ENCODE results near the gene SERTAD2.

The SERTAD2 gene

DNA sequence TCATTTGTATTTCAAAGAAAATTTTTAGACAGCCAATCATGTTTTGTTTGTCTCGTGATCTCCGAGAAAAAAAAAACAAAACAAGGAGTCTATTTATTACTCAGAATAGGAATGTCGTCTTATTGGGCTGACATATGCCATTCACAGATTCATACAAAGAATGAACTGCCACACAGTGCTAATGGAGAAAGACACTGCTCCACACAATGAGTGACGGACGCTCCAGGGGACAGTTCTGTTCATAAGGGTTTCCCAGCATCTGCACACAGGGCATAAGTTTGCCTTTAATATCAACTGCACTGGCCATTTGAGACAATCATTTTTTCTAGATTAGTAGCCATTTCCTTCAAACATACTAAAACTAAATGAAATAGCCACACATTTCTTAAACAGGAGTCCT is 3.4 kb downstream of the SERTAD2 start:
- Histone ChIP-seq H3K9ac (ENCODE audit: low read depth in 1 of 2, low read length in 2 of 2) (no peak overlapping the region), H3K4me3 (ENCODE audit: low read length in 2 of 2) (peak overlapping the region in 1 of 2 donors; percentile 14), H3K36me3 (ENCODE audit: control insufficient read depth in 2 of 2, insufficient read depth in 2 of 2, low read length in 2 of 2) (no peaks in the 10 kb centered on the region), H3K27ac (ENCODE audit: low read depth in 2 of 2, low read length in 2 of 2) (no peak overlapping the region), H3K27me3 (ENCODE audit: control insufficient read depth in 2 of 2, insufficient read depth in 2 of 2, low read length in 2 of 2) (no peaks in the 10 kb centered on the region), H3K9me3 (ENCODE audit: control insufficient read depth in 2 of 2, low read length in 2 of 2) (no peaks in the 10 kb centered on the region), H3K4me1 (ENCODE audit: control insufficient read depth in 2 of 2, insufficient read depth in 2 of 2, low read length in 2 of 2) (peaks cover 29 to 53% of the 10 kb centered on the region in 2 donors)

DNA sequence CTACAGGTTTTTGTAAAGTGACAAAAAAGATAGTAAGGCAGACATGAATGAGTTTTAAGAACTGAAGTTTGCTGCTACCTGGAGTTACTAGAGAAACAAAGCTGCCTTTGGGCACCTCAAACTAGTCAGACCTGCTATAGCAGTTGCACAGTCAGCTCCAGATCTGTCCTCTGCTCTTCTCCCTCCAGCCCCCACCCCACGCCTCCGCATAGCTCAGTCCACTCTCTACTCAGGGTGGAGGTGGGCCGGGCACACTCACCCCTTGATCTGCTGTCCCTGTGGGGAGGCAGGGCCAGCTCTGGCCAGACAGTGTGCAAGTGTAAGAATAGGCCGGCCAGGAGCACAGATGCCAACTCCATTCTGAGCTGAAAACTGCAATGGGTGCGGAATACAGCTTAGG is 4.1 kb downstream of the SERTAD2 start:
- Histone ChIP-seq H3K27ac (ENCODE audit: low read depth in 2 of 2, low read length in 2 of 2) (peak overlapping the region; percentile 68 to 79), H3K9ac (ENCODE audit: low read depth in 1 of 2, low read length in 2 of 2) (peak overlapping the region in 1 of 2 donors; percentile 62)

DNA sequence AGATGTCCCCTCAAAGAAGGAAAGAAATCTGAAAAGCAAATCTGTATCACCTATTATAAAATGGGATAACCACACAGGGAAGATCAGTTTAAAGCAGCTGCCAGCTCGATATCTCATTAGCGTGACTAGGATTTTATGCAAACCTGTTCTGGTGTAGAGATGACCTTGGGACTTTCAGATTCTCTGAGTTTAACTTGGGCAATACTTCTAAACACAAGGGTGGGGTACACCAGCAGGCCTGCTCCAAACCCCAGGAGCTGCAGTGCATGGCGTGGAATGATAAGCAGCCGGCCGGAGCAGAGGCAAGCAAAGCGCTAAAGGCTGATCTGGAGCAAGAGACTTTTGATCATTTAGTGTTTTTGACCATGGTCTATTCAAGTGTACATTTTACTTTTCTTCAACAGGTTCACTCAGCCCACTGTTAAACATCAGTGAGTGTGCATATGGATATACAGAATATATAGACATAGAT is 4.7 kb downstream of the SERTAD2 start:
- peak overlapping the region in 1 of 2 donors; percentile 56 for H3K4me3 ChIP-seq (ENCODE audit: low read length in 2 of 2)
- H3K27me3 ChIP-seq (ENCODE audit: control insufficient read depth in 2 of 2, insufficient read depth in 2 of 2, low read length in 2 of 2) = no peaks in the 10 kb centered on the region
- peaks cover 30 to 57% of the 10 kb centered on the region in 2 donors for H3K4me1 ChIP-seq (ENCODE audit: control insufficient read depth in 2 of 2, insufficient read depth in 2 of 2, low read length in 2 of 2)
- H3K9ac ChIP-seq (ENCODE audit: low read depth in 1 of 2, low read length in 2 of 2) = peak overlapping the region in 1 of 2 donors; percentile 62
- H3K9me3 ChIP-seq (ENCODE audit: control insufficient read depth in 2 of 2, low read length in 2 of 2) = no peaks in the 10 kb centered on the region
- H3K27ac ChIP-seq (ENCODE audit: low read depth in 2 of 2, low read length in 2 of 2) = peak overlapping the region; percentile 68 to 79
- H3K36me3 ChIP-seq (ENCODE audit: control insufficient read depth in 2 of 2, insufficient read depth in 2 of 2, low read length in 2 of 2) = no peaks in the 10 kb centered on the region

More for the DNA sequence above, 4.1 kb downstream of the SERTAD2 start:
- H3K27me3 ChIP-seq (ENCODE audit: control insufficient read depth in 2 of 2, insufficient read depth in 2 of 2, low read length in 2 of 2) = no peaks in the 10 kb centered on the region
- peak overlapping the region in 1 of 2 donors; percentile 56 for H3K4me3 ChIP-seq (ENCODE audit: low read length in 2 of 2)
- H3K4me1 ChIP-seq (ENCODE audit: control insufficient read depth in 2 of 2, insufficient read depth in 2 of 2, low read length in 2 of 2) = peaks cover 27 to 55% of the 10 kb centered on the region in 2 donors
- H3K9me3 ChIP-seq (ENCODE audit: control insufficient read depth in 2 of 2, low read length in 2 of 2) = no peaks in the 10 kb centered on the region
- H3K36me3 ChIP-seq (ENCODE audit: control insufficient read depth in 2 of 2, insufficient read depth in 2 of 2, low read length in 2 of 2) = no peaks in the 10 kb centered on the region

DNA sequence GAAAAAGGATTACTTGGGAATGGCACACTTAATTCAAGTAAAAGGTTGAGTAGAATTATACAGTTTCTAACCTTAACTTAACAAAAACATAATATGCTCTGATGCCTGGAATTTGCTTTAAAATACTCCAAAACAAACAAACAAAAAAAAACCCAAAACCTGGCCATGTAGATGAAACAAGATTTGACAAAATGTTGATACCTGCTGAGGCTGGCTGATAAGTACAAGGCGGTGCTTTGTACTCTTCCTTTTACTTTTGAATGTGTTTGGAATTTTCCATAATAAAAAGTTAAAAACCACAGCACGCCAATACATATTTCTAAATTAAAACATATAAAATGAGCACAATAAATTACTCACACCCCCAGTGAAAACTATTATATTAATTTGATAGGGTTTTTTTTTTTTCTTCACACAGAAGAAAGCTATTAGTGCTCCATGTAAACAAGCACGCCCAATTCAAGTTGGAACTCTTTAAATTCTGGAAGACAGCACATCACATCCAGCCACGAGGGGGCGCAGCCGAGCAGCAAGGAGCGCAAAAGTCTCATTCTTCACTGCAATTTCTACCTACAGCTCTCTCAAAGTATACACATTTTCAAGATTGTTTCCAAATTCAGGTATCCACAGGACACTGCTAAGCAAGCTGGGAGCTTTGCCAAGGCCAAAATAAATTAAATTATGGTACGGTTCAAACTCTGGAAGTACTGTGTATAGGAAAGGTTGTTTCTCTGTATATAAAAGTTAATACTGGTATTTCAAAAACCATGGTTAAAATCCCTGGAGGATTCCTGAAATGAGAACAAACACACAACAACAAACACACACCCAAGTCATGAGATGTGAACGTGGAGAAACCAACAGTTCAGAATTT is 7.5 kb downstream of the SERTAD2 start:
- no peak overlapping the region for H3K9ac ChIP-seq (ENCODE audit: low read depth in 1 of 2, low read length in 2 of 2)
- no peak overlapping the region for H3K27ac ChIP-seq (ENCODE audit: low read depth in 2 of 2, low read length in 2 of 2)
- no peaks in the 10 kb centered on the region for H3K9me3 ChIP-seq (ENCODE audit: control insufficient read depth in 2 of 2, low read length in 2 of 2)
- H3K27me3 ChIP-seq (ENCODE audit: control insufficient read depth in 2 of 2, insufficient read depth in 2 of 2, low read length in 2 of 2) = no peaks in the 10 kb centered on the region
- no peaks in the 10 kb centered on the region for H3K36me3 ChIP-seq (ENCODE audit: control insufficient read depth in 2 of 2, insufficient read depth in 2 of 2, low read length in 2 of 2)
- peaks cover 28 to 55% of the 10 kb centered on the region in 2 donors for H3K4me1 ChIP-seq (ENCODE audit: control insufficient read depth in 2 of 2, insufficient read depth in 2 of 2, low read length in 2 of 2)
- H3K4me3 ChIP-seq (ENCODE audit: low read length in 2 of 2) = no peak overlapping the region

DNA sequence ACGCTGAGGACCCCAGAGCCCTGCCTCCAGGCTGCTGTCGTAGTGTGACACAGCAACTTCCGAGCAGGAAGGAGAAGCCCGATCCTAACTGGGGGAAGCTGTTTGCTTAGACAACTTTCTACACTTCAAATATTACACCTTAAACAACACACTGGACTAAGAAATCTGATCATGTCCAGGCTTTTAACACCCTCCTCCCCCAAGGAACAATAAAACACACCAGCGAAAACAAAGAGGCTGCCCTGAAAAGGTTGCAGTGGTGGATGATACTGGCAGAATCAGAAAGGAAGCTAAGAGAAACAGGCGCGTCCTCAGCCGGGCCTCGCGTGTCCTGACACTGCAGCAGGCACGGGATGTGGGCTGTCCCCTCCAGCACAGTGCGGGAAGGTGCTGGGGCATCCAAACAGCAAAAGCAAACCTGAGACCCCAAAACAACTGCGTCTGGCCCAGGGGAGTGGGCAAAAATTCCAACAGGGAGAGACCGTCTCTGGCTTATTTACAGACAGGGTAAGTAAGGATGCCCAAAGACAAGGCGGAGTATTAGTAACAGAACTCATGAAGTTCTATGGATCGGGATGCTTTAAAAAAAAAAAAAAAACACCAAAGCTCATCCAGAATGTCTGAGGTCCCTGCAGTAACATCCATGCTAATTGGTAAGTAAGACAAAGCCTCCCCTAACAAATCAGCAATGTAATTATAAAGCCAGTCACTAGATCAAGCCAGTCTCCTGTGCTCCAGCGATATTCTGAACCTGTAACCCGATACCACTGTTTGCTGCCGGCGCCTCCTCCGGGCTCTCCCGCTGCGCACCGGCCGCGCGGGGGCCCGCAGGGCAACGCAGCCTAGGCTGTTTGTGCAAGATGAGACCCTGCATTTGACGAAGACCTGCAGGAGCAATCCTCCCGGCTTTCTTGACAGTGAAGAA is 9.0 kb downstream of the SERTAD2 start:
- no peaks in the 10 kb centered on the region for H3K27me3 ChIP-seq (ENCODE audit: control insufficient read depth in 2 of 2, insufficient read depth in 2 of 2, low read length in 2 of 2)
- no peaks in the 10 kb centered on the region for H3K36me3 ChIP-seq (ENCODE audit: control insufficient read depth in 2 of 2, insufficient read depth in 2 of 2, low read length in 2 of 2)
- H3K4me1 ChIP-seq (ENCODE audit: control insufficient read depth in 2 of 2, insufficient read depth in 2 of 2, low read length in 2 of 2) = peaks cover 21 to 41% of the 10 kb centered on the region in 2 donors
- peak overlapping the region; percentile 58 to 73 for H3K4me3 ChIP-seq (ENCODE audit: low read length in 2 of 2)
- peak overlapping the region; percentile 18 to 72 for H3K9ac ChIP-seq (ENCODE audit: low read depth in 1 of 2, low read length in 2 of 2)
- peak overlapping the region; percentile 86 to 90 for H3K27ac ChIP-seq (ENCODE audit: low read depth in 2 of 2, low read length in 2 of 2)
- H3K9me3 ChIP-seq (ENCODE audit: control insufficient read depth in 2 of 2, low read length in 2 of 2) = no peaks in the 10 kb centered on the region

DNA sequence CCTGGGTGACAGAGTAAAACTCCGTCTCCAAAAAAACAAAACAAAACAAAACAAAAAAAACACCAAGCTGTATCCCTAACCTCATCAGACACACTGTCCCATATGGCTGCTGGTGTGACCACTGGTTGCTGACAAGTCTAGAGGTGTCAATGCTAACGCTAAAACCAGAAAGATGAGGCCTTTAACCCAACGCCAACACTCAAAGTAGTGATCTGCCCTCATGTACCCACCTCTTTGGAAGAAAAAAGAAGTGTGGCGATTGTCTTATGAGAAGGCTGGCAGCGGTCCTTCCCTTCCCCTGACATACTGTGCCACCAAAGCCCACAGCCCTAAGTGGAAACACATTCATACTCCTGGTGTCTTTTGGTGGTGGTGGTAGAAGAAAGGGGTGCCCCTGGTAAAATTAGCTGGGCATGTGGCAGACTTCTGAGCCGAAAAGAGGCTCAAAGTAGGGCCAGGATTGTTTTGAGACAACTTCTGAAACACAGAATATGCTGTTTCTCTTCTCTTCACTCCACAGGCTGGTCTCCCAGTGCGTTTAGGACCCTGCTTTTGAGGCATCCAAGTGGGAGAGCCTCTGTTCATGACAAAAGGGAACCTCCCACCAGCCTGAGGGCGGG is 9.8 kb downstream of the SERTAD2 start:
- no peaks in the 10 kb centered on the region for H3K9me3 ChIP-seq (ENCODE audit: control insufficient read depth in 2 of 2, low read length in 2 of 2)
- peak overlapping the region; percentile 18 to 72 for H3K9ac ChIP-seq (ENCODE audit: low read depth in 1 of 2, low read length in 2 of 2)
- H3K27ac ChIP-seq (ENCODE audit: low read depth in 2 of 2, low read length in 2 of 2) = peak overlapping the region; percentile 86 to 90
- no peaks in the 10 kb centered on the region for H3K27me3 ChIP-seq (ENCODE audit: control insufficient read depth in 2 of 2, insufficient read depth in 2 of 2, low read length in 2 of 2)
- H3K4me3 ChIP-seq (ENCODE audit: low read length in 2 of 2) = peak overlapping the region; percentile 58 to 73
- H3K36me3 ChIP-seq (ENCODE audit: control insufficient read depth in 2 of 2, insufficient read depth in 2 of 2, low read length in 2 of 2) = no peaks in the 10 kb centered on the region
- peaks cover 15 to 34% of the 10 kb centered on the region in 2 donors for H3K4me1 ChIP-seq (ENCODE audit: control insufficient read depth in 2 of 2, insufficient read depth in 2 of 2, low read length in 2 of 2)

DNA sequence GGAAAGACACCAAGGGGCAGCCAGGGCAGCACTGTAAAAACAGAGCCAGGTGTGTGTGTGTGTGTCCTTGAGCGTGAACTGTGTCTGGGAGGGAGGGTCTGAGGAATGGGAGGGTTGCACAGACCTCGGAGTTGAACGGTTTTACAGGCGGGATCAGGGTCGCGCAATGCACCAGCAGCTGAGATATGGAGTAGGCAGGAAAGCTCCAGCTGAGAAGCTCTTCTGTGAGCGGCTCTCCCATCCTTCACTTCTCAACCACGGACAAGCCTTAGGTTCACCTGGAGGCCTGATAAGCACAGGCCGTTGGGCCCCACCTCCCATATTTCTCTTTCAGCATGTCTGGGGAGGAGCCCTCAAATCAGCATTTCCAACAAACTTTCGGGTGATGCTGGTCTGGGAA is 12.1 kb downstream of the SERTAD2 start:
- Histone ChIP-seq H3K36me3 (ENCODE audit: control insufficient read depth in 2 of 2, insufficient read depth in 2 of 2, low read length in 2 of 2) (no peaks in the 10 kb centered on the region), H3K4me3 (ENCODE audit: low read length in 2 of 2) (no peak overlapping the region), H3K4me1 (ENCODE audit: control insufficient read depth in 2 of 2, insufficient read depth in 2 of 2, low read length in 2 of 2) (peaks cover 21 to 39% of the 10 kb centered on the region in 2 donors), H3K9me3 (ENCODE audit: control insufficient read depth in 2 of 2, low read length in 2 of 2) (no peaks in the 10 kb centered on the region), H3K27ac (ENCODE audit: low read depth in 2 of 2, low read length in 2 of 2) (no peak overlapping the region), H3K27me3 (ENCODE audit: control insufficient read depth in 2 of 2, insufficient read depth in 2 of 2, low read length in 2 of 2) (no peaks in the 10 kb centered on the region), H3K9ac (ENCODE audit: low read depth in 1 of 2, low read length in 2 of 2) (no peak overlapping the region)

DNA sequence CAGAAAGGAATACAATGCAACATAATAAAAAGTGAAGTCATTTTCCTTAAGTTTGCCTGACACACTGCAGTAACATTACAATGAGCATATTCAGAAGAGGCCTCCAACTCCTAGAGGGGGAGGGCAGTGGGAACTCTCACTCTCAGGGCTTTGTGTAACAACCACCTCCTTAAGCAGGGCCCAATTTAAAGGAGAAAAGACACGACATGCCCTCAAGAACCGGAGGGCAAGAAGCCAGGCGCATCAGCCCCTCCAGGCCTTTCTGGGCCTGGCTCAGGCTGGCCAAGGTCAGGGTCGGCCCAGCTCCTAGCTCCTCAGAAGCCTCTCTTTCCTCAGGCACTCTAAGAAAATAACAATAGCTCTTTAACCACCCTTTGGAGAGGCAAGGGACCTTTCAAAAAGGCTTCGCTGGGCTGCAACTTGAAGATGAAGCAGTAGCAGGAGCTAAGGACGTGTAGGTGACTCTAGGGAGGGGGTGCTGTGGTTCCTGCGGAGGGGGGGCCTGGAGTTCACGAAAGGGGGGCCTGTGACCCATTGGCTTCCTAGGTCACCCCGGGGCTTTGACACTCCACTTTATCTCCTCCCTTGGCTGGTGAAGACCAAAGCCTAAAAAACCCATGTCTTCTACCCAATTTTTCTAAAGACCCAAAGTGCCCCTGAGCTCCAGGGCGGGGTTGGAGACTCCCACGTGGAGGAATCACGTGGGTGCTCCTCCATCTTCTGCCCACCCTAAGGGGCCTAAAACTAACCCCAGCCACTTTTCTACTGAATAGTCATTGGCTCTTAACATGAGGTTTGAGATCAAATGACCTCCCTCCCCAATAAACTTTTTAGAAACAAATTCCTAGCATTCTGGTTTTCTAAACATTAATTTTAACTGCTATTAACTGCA is 13.3 kb downstream of the SERTAD2 start:
- H3K27ac ChIP-seq (ENCODE audit: low read depth in 2 of 2, low read length in 2 of 2) = no peak overlapping the region
- no peaks in the 10 kb centered on the region for H3K27me3 ChIP-seq (ENCODE audit: control insufficient read depth in 2 of 2, insufficient read depth in 2 of 2, low read length in 2 of 2)
- H3K4me3 ChIP-seq (ENCODE audit: low read length in 2 of 2) = no peak overlapping the region
- H3K4me1 ChIP-seq (ENCODE audit: control insufficient read depth in 2 of 2, insufficient read depth in 2 of 2, low read length in 2 of 2) = peaks cover 23 to 27% of the 10 kb centered on the region in 2 donors
- H3K9me3 ChIP-seq (ENCODE audit: control insufficient read depth in 2 of 2, low read length in 2 of 2) = no peaks in the 10 kb centered on the region
- no peak overlapping the region for H3K9ac ChIP-seq (ENCODE audit: low read depth in 1 of 2, low read length in 2 of 2)
- peaks cover 3 to 11% of the 10 kb centered on the region in 2 donors for H3K36me3 ChIP-seq (ENCODE audit: control insufficient read depth in 2 of 2, insufficient read depth in 2 of 2, low read length in 2 of 2)

DNA sequence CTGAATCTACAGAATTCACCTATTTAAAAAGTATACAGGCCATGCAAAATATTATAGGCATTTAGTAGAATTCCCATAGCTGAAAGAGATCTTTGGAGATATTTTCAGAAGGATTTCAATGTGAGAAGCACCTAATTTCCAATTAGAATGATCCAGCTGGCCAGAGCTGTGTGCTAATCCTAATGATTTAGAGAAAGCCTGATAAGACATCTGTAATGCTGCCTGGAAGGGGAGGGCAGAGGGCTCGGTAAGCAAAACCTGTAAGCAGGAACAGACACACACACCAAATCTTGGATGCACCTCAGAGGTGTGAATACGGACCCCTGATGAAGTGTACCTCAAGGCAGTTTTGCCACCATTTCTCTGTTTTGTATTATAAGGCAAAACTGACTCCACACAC is 14.0 kb downstream of the SERTAD2 start:
- Histone ChIP-seq H3K4me1 (ENCODE audit: control insufficient read depth in 2 of 2, insufficient read depth in 2 of 2, low read length in 2 of 2) (peaks cover 20 to 21% of the 10 kb centered on the region in 2 donors), H3K36me3 (ENCODE audit: control insufficient read depth in 2 of 2, insufficient read depth in 2 of 2, low read length in 2 of 2) (peaks cover 3 to 15% of the 10 kb centered on the region in 2 donors), H3K9me3 (ENCODE audit: control insufficient read depth in 2 of 2, low read length in 2 of 2) (no peaks in the 10 kb centered on the region), H3K4me3 (ENCODE audit: low read length in 2 of 2) (no peak overlapping the region), H3K27me3 (ENCODE audit: control insufficient read depth in 2 of 2, insufficient read depth in 2 of 2, low read length in 2 of 2) (no peaks in the 10 kb centered on the region), H3K27ac (ENCODE audit: low read depth in 2 of 2, low read length in 2 of 2) (no peak overlapping the region), H3K9ac (ENCODE audit: low read depth in 1 of 2, low read length in 2 of 2) (no peak overlapping the region)
